Sigmoid colon (tissue), 4 donors: ENCODE results near the gene ENOX2.

ENCODE experiments used
- POLR2A ChIP-seq, 2 donors: fragments of 450-650 bp; IDR thresholded peaks; one replicate each; pipeline ENCODE4 v1.6.1; 2016; ENCODE audit warnings: antibody characterized with exemption in 2 of 2, mild to moderate bottlenecking in 2 of 2, moderate library complexity in 2 of 2
- POLR2AphosphoS5 ChIP-seq, 4 donors: sonication (generic); formaldehyde crosslinking; IDR thresholded peaks; one replicate each; pipeline ENCODE4 v1.6.1; 2017; ENCODE audit warnings: antibody characterized with exemption in 4 of 4
- TF ChIP-seq, protein P1 (sequence below), 4 experiments: fragments of 450-650 bp in 3 of 4; fragments of 200-600 bp in 1 of 4; IDR thresholded peaks; one replicate each; pipeline ENCODE4 v1.5.1; 2016 to 2019; ENCODE audit warnings: antibody characterized with exemption in 4 of 4, mild to moderate bottlenecking in 3 of 4, moderate library complexity in 2 of 4

DNA sequence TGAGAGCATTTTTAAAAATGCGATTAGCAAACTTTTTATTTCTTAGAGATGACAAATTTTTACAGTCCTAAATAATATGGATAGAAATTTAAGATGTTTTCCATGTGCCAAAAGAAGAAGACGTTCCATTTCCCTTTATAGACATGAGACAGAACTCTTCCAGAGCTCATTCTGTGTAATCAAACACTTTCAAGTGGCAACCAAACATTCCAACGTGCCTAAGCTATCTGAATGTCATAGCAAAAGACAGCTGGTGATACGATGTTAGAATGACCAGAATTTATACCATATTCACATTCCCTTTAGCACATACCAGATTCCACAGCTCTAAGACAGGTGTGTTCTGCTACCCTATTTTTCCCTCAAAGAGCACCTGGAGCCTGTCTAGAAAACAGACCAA is 133.2 kb downstream of the ENOX2 start:
- TF ChIP-seq POLR2AphosphoS5 (IDR thresholded peaks at IDR 0.05) (no peak), POLR2A (IDR thresholded peaks at IDR 0.05) (no peak)
- TF ChIP-seq, protein P1, sequence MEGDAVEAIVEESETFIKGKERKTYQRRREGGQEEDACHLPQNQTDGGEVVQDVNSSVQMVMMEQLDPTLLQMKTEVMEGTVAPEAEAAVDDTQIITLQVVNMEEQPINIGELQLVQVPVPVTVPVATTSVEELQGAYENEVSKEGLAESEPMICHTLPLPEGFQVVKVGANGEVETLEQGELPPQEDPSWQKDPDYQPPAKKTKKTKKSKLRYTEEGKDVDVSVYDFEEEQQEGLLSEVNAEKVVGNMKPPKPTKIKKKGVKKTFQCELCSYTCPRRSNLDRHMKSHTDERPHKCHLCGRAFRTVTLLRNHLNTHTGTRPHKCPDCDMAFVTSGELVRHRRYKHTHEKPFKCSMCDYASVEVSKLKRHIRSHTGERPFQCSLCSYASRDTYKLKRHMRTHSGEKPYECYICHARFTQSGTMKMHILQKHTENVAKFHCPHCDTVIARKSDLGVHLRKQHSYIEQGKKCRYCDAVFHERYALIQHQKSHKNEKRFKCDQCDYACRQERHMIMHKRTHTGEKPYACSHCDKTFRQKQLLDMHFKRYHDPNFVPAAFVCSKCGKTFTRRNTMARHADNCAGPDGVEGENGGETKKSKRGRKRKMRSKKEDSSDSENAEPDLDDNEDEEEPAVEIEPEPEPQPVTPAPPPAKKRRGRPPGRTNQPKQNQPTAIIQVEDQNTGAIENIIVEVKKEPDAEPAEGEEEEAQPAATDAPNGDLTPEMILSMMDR (IDR thresholded peaks at IDR 0.05), result no peak
